HG03342 (cell line): ENCODE measurements around the gene SCG2.
"Not testable (repeated sequence)": the region's sequence is repeated elsewhere in the genome, so short reads cannot be mapped to it uniquely, and the experiment has no call there.

Experiments
- ATAC-seq: cut with Tn5 transposase; IDR thresholded peaks from one replicate; pipeline ENCODE4 v1.9.1; 2021; ENCODE audit warnings: mild to moderate bottlenecking, moderate library complexity; ENCODE audit not compliant: unreplicated experiment

The SCG2 gene

DNA sequence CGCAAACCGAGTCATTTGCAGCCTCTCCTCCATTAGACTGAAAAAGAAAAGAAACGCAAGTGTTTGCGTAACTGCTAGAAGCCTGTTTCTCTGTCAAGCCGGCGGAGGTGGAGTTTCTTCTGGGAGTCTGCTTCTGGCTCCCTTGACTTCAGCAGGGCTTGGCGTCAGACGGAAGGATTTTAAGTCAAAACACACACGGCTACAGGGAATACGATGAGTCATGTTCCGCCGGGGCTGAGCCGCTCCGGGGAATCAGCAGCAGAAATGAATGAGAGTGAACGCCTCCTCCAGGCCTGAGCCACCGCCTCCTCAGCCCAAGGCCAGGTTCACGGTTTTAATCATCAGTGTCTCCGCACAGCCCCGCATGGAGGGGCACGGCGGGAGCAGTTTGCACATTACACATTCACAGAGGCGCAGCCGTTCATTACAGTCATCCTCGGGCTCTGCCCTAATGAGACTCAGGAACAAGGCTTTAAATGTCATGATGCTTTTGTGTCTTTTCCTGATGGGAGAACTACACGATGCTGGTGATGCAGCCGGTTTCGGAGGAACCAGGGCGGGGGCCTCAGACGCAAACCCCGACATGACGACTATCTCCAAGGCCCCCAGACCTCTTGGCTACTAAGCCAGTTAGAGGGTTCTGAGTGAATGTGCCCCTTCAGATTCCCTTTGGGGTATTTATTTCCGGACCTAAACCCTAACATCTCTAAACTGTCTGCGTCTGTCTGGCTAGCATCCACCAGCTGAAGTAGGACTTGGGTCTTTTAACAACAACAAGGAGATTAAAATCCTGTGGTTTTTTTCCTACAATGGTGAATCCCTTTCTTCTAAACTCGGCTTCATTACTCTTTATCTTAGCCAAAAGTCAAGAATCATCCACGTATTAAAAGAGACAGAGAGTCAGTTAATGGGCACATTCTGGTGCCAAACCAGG, 11.1 kb upstream of the SCG2 start:
- no peak for ATAC-seq

DNA sequence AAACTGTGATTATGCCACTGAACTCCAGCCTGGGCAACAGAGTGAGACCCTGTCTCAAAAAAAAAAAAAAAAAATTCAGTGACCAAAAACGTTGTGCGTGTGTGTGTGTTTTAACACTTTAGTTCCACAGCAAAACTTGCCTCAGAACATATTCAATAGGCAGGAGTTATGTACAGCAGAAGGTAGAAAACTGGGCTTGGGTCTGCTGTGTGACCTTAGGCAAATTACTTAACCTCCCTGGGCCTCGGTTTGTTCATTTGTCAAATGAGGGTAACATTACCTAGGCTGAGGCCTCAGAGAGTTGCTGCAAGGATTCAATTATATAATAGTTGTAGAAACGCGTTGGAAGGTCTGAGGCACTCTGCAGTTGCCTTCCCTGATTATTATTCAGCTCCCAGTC, 10.3 kb upstream of the SCG2 start:
- no peak for ATAC-seq

DNA sequence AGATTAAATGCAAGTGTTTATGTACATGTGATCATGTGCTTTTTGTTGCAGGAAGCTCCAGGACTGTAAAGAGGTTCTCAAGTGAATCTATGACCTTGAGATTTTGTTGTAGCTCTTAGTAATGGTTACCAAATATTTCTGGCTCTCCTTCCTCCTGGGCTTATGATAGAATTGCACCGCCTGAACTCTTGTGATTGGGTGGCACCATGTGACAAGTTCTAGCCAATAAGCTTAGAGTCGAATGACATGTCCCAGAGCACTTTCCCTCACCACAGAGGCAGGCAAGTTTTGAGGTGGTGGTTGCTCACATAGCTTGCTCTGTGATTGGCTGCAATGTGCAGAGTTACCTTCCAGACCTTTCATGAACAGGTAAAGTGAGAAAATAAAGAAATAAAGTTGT, 8.9 kb upstream of the SCG2 start:
- ATAC-seq: no peak

DNA sequence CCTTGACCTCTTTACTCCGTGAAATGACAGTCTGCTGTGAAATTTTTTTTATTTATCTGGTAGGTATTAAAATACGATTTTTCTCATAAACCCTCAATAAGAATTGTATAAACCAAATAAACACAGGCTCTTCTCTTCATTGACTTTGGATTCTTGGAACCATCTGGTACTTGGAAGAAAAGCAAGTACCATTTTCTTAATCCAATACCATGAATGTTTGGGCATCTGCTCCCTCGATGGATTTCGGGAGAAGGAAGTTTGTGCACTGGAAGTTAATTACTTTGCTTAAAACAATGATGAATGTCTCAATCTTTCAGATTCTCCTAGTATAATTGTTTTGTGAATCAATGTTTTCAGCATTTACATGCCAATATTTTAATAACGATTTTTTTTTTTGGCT, 5.3 kb upstream of the SCG2 start:
- no peak for ATAC-seq

DNA sequence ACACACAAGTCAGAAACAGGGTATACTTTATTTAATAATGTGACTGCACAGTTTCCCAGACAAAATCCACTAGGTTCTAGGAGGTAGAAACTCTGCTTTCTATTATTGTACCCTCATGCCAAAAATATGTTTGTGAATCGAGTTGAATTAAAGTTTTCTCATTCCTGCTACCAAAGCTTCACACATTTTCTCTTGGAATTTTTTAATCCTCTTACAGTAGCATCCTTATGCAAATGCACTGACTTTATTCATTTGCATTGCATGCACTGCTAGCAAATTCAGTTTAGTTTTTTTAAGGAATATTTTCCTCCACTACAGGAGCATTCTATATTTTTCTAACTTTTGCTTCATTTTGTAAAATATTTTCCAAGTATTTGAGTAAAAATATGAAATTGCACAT, 4.8 kb upstream of the SCG2 start:
- ATAC-seq: no peak

GRCh38 chr2:223604231-223604630, 2.1 kb upstream of the SCG2 start:
- no peak for ATAC-seq

DNA sequence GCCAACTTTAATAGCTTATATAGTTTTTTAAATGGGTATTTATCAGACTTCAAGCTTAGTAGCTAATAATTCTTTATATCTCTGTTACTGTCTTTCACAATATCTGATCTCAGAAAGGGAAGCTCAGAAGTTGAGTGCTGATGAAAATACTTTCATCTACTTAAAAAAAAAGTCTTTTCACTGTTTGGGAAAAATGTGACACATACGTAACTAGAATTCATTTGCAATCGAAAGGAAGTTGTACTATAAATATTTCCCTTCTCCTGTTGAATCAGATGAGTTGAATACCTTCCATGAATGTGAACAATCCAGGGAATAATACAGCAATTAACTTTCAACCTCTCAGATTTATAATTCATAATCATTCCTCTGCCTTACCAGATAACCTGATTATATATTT, 811 bp upstream of the SCG2 start:
- ATAC-seq: no peak

- ATAC-seq: no peak
Measured at GRCh38 chr2:223601018-223601417, 1.1 kb downstream of the SCG2 start.

GRCh38 chr2:223599640-223600380, 2.4 kb downstream of the SCG2 start:
- ATAC-seq: no peak

- ATAC-seq: no peak
Measured at GRCh38 chr2:223598994-223599639, 3.0 kb downstream of the SCG2 start.

- ATAC-seq: no peak
Measured at GRCh38 chr2:223597076-223597475, 5.1 kb downstream of the SCG2 start.

GRCh38 chr2:223596208-223596607, 6.0 kb downstream of the SCG2 start:
- ATAC-seq: no peak

DNA sequence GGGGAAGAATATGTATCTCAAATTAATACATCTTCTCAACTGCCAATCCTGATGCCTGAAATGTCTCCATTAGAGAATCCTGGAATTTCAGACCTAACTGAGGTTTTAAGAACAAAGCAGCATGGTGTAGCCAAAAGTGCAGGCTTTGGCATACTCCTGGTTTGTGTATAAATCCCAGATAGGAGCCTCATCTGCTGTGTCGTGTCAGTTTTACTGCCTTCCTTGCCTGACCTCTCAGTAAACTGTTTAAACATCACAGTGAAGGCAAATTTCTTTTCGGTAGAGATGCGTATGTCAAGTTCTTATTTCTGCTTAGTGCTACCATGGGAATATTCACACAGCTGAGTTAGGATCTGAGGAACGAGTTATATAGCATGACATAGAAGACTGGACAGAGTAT, 7.3 kb downstream of the SCG2 start:
- ATAC-seq: no peak

DNA sequence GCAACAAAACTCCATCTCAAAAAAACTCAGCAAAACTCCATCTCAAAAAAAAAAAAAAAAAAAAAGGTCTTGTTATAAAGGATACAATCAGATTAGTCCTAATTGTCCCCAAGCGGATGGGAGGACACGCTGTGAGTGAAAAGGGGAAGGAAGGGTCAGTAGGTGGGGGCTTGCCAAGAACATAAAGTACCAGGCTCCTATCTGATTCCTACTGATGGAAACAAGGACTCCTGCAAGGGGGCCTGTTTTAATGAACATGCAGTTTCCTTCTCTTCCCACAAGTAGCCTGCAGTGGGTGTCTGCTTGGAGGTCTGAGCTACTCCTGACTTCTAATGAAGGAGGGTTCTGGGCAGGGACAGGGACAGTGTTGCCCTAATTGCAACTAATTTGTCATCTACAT, 7.9 kb downstream of the SCG2 start:
- no peak for ATAC-seq

DNA sequence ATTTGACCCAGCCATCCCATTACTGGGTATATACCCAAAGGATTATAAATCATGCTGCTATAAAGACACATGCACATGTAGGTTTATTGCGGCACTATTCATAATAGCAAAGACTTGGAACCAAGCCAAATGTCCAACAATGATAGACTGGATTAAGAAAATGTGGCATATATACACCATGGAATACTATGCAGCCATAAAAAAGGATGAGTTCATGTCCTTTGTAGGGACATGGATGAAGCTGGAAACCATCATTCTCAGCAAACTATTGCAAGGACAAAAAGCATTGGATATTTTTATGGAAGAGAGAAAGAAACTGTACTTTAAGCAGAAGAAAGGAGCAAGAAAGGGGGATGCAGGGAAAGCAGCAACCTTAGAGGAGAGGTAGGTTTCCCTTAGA, 9.5 kb downstream of the SCG2 start:
- not testable (repeated sequence) for ATAC-seq

- no peak for ATAC-seq
Measured at GRCh38 chr2:223591596-223591995, 10.6 kb downstream of the SCG2 start.

DNA sequence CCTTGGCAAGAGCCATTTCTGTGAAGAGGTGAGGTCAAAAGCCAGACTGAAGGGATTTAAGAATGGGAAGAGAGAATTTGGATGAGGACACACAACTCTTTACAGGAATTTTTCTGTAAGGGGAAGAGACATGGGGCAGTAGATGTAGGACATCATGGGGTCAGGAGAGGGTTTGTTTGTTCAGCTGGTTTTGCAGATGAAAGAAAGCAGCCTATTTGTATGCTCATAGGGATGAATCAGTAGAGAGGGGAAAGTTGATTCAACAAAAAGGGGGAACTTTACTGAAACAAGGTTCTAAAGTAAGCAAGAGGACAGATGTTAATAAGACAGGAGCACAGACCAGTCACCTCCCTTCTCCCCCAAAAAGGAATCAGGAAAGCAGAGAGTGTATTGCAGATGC, 11.2 kb downstream of the SCG2 start:
- no peak for ATAC-seq

DNA sequence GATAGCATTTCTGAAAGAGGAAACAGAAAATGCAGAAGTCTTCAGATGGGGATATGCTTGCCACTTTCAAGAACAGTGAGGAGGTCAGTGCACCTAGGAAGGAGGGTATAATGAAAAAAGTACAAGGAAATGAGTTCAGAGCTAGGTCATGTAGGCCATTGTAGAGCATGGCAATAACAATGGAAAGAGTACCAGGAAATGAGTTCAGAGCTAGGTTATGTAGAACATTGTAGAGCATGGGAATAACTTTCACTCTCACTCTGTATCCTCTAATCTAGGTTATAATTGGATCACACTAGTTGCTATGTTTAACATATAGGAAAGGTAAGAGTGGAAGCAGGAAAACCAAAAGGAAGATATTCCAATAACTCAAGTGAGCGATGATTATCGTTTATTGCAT, 12.3 kb downstream of the SCG2 start:
- ATAC-seq: no peak

- no peak for ATAC-seq
Measured at GRCh38 chr2:223588251-223588650, 13.9 kb downstream of the SCG2 start.

- no peak for ATAC-seq
Measured at GRCh38 chr2:223587301-223587700, 14.9 kb downstream of the SCG2 start.

DNA sequence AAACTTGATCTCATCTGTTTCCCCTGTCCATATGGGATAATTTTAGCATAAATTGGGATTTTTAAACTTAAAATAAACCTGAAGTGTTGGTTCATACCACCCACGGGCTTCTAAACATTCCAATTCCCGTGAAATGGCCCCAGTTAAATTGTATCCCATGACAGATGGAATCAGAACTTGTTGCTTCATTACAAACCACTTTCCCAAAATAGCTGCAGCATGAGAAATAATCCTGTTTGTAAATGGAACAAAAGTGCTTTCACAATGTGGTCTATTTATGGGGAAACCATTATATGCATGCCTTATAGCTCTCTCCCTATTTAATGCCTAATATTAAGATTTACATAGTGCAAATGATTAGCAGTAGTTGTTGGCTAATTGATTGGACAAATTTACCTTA, 15.9 kb downstream of the SCG2 start:
- no peak for ATAC-seq

- no peak for ATAC-seq
Measured at GRCh38 chr2:223585666-223586065, 16.5 kb downstream of the SCG2 start.
